Hippocampal formation (tissue), 2 donors: Measurements from ENCODE around the gene SHISA7.
A peak's percentile ranks its signal among the peaks of the same experiment; 100 is the strongest.

ENCODE experiments used
- DNase-seq, 2 donors: peaks; one replicate each; lab custom pipeline; 2025; lab: John Stamatoyannopoulos, UW

The SHISA7 gene

DNA sequence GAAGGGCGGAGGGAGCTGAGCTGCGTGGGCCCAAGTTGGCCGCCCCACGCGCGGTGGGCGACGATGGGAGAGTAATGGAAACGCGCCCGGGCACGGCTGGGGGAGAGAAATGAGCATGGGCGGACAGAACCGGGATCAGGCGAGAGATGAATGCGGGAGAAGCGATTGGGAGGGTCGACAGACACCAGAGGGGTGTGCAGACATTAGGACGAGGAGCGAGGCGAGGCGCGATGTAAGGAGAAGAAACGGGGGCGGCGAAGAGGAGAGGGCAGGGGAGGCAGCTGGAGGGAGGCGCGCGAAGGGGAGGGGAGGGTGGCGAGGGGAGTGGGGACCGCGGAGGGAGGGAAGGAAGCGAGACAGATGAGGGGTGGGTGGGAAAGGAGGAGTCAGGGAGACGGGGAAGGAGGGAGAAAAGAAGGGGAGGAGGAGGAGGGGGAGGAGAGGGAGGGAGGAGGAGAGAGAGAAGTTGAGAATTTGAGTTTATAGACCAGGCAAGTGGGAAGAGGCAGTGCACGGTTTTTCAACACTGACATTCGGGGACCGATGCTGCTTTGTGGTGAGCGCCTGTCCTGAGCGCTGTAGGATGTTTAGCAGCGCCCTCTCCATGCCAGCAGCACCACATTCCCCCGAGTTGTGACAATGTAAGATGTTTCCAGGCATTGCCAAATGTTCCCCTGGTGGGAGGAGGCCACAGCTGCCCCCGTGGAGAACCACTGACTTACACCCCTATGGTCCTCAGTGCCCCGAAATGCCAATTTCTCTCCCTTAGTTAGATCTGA is at the start of gene SHISA7:
Gene SHISA7, minus strand, starts transcription at position 256 of the 779 bp plus-strand sequence. CDS start 437 bp downstream, outside the sequence.
- peak; percentile 36 to 54 for DNase-seq

- DNase-seq: no peak
These were observed 49.4 kb upstream of the SHISA7 start for GRCh38 chr19:55492362-55492944.

DNA sequence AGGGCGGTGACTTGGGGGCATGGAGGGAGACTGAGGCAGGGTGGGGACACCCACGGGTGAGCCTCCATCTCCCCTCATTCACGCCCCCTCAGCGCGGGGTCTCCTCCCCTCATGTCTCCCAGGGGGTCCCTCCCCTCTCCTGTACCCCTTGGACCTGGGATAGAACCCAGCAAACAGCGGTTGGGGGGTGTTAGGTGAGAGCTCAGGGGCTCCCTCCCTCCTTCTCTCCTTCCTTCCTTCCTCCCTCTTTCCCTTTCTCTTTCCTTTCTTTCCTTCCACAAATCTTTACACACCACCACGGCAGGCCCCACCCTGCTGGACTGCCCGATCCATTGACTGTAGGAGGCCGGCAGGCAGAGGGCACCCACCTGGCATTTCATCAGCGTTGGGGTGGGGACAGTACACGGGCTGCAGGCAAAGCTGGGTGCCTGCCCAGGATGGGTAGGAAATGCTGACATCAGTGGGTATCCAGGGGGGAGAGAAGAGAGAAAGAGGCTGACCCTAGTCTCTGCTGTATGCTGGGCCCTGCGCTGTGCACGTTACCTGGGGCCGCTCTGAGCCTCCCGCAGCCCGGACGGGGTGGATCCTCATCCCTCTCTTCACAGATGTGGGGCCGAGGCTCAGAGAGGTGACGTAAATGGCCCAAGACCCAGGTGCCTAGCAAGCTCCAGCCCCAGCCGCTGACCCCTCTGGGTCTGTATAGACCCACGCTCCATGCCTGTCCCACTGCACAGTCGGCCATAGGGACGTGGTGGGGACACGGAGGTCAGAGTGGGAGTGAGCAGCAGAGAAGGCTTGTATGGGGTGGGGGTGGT is 48.7 kb upstream of the SHISA7 start:
- no peak for DNase-seq

GRCh38 chr19:55490478-55491432 is 47.7 kb upstream of the SHISA7 start:
- no peak for DNase-seq

DNA sequence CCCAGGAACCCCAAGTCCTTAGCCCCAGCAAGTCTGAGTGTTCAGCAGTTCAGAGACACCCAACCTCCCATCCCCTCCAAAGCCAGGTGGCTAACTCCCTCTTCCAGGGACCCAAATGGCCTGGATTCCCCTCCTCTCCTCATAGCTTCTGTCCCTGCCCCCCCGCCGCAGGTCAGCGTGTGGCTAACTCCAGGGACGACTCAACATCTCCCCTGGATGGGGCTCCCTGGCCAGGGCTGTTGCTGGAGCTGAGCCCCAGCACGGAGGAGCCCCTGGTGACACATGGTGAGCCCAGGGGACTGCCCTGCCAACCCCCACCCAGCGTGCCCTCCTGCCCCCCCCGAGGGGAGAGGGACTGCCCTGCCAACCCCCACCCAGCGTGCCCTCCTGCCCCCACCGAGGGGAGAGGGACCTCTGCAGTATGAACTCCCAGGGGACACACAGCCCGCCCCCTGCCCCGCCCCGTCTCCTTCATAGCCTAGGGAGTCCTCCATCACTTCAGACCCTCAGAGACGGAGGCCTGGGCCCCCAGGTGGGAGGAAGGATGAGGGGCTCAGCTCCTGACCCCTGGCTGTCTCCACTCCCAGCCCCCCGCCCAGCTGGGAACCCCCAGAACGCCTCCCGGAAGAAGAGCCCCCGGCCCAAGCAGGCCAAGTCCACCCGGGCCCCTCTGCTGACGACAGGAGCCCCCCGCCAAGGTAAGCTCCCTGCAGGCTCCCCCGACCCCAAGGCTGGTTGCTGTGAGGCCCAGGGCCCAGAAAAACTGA is 46.8 kb upstream of the SHISA7 start:
- no peak for DNase-seq

- no peak for DNase-seq
These were observed 46.0 kb upstream of the SHISA7 start for GRCh38 chr19:55488986-55489710.

- peak in 1 of 2 donors; percentile 28 for DNase-seq
These were observed 45.0 kb upstream of the SHISA7 start, which contains the start of gene SSC5D for GRCh38 chr19:55487924-55488687. Gene SSC5D (plus strand): TSS chr19:55488436. CDS start chr19:55488590, 154 bp downstream.

- no peak for DNase-seq
These were observed 44.1 kb upstream of the SHISA7 start for GRCh38 chr19:55486971-55487923.

DNA sequence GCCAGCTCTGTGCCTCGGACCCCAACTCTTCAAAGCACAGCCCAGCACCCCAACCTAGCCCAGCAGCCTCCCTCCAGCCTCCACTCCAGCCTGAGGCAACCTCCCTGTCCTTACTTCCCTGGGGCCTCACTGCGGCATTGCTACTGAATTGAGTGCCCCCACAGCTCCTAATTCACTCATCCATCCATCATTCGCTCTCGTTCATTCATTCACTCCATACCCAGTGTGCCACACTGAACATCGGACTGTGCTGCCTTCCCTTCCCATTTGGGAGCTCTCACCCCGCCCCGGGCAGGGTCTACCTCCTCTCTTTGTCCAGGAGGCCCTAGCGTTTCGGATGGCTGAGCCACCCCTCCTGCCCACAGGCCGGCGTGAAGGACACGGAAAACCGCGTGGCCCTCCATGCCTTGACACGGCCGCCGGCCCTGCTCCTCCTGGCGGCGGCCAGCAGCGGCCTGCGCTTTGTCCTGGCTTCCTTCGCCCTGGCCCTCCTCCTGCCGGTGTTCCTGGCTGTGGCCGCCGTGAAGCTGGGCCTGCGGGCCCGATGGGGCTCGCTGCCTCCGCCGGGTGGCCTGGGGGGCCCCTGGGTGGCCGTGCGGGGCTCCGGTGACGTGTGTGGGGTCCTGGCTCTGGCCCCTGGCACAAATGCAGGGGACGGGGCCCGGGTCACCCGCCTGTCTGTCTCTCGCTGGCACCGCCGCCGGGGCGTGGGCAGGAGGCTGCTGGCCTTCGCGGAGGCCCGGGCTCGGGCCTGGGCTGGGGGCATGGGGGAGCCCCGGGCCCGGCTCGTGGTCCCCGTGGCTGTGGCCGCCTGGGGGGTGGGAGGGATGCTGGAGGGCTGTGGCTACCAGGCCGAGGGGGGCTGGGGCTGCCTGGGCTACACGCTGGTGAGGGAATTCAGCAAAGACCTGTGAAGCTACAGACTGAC is 43.2 kb upstream of the SHISA7 start:
- DNase-seq: no peak

GRCh38 chr19:55485439-55486011 is 42.4 kb upstream of the SHISA7 start:
- DNase-seq: no peak

GRCh38 chr19:55484593-55485438 is 41.7 kb upstream of the SHISA7 start, which contains the start of gene NAT14:
Gene NAT14 (plus strand): TSS chr19:55485188. CDS start chr19:55485709, 521 bp downstream.
- peak; percentile 2 to 38 for DNase-seq

- no peak for DNase-seq
These were observed 40.8 kb upstream of the SHISA7 start for GRCh38 chr19:55483706-55484592.

GRCh38 chr19:55482967-55483705 is 40.0 kb upstream of the SHISA7 start:
- no peak for DNase-seq
